Peyer's patch (tissue), 4 donors: ENCODE data around the gene RBM18.

ENCODE experiments used
- CTCF ChIP-seq, 6 experiments: fragments of 450-650 bp in 4 of 6; fragments of 200-600 bp in 2 of 6; sonication (generic) in 1 of 6; IDR thresholded peaks; one replicate each; pipeline ENCODE4 v1.5.1; 2017 to 2019; ENCODE audit warnings: antibody characterized with exemption in 6 of 6, mild to moderate bottlenecking in 3 of 6, moderate library complexity in 1 of 6
- POLR2A ChIP-seq, 2 donors: fragments of 450-650 bp; IDR thresholded peaks; one replicate each; pipeline ENCODE4 v1.5.1; 2017; ENCODE audit warnings: antibody characterized with exemption in 2 of 2, mild to moderate bottlenecking in 2 of 2, moderate library complexity in 2 of 2

DNA sequence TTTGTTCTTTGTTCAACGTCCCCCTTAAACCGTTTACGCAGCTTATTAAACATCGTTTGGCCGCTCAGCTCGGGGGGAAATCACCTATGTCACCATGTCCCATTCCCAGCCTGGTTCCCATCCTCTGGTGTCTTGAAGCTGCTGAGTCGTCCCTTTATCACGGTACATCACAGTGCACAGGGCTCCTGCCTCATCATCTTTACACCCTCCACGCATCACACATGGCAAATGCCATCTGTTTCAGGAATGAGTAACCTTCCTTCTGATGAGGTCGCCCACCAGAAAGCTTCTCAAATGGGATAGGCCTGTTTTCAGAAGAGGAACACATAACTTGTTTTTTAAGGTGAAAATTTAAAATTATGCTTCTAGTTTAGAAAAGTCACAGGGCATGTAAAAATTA lies 28.0 kb downstream of the RBM18 start:
- TF ChIP-seq POLR2A (IDR thresholded peaks at IDR 0.05) = no peak
- TF ChIP-seq CTCF (IDR thresholded peaks at IDR 0.05) = no peak
